Activated CD8-positive, alpha-beta memory T cell treated with anti-CD3 and anti-CD28 coated beads for 4 hours (primary cell): Measurements from ENCODE around the gene IBTK.
"Not testable (repeated sequence)": the region's sequence is repeated elsewhere in the genome, so short reads cannot be mapped to it uniquely, and the experiment has no call there.

ENCODE experiments used
- DNase-seq, 2 donors: peaks; one replicate each; pipeline ENCODE4 v3.0.0-alpha.2; 2020; ENCODE audit warnings: low read depth in 2 of 2

Gene IBTK

DNA sequence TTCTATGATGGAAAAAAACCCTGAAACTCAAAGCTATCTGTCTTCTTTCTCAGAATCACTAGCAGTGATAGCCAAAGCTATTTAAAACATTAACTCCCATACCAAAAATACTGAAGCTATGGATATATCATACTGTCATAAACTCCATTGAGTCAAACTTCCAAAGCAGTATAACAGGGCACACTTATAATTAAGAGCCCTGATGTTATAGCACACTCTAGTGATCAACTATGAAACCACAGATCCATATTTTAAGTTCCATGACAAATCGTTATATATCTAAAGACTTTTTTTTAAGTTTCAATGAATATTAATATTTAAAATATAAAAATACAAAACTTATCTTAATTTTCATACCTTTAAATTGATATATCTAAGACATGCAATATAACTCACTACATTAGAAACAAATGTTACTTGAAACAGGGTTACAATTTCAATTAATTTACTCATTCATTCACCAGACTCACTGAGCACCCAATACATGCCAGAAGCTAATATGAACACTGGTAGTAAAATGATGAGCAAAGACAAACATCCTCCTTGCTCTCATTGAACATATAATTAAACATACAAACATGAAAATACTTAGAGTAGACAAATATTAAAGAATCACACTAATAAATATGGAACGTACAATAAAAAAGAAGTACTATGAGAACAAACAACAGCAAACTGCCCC is 69.3 kb downstream of the IBTK start:
- no peak for DNase-seq

DNA sequence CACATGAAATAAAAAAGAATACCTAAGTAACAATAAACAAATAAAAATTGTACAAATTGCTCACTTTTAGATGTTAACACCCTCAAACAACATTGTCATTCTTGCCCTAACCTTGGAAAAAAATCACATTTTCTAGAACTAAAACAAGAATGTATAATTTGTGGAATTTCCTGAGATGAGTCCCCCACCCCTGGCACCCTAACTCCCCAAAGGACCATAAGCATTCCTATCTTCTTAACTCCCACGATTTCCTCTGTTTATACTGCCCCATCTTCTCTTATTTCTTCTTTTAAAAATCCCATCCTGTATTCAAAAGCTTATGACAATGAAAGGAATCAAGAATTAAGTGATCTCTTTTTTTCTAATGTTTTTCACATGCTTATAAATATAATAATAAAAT is 70.9 kb downstream of the IBTK start:
- no peak for DNase-seq

DNA sequence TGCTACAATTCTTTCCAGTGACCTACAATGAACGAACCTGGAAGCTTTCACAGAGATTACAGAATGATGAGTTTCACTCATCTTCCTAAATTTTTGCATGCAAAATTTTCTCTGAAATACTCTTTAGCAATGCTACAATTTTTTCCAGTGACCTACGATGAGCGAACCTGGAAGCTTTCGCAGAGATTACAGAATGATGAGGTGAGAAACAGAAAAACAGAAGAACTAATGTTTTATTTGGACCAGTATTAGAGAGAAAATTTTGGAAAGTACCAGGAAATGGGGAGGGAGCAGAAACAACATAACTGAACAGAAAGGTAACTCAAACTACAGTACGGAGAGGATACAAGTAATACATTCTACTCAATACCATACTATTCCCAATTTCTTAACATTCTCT is 75.0 kb downstream of the IBTK start:
- no peak for DNase-seq

DNA sequence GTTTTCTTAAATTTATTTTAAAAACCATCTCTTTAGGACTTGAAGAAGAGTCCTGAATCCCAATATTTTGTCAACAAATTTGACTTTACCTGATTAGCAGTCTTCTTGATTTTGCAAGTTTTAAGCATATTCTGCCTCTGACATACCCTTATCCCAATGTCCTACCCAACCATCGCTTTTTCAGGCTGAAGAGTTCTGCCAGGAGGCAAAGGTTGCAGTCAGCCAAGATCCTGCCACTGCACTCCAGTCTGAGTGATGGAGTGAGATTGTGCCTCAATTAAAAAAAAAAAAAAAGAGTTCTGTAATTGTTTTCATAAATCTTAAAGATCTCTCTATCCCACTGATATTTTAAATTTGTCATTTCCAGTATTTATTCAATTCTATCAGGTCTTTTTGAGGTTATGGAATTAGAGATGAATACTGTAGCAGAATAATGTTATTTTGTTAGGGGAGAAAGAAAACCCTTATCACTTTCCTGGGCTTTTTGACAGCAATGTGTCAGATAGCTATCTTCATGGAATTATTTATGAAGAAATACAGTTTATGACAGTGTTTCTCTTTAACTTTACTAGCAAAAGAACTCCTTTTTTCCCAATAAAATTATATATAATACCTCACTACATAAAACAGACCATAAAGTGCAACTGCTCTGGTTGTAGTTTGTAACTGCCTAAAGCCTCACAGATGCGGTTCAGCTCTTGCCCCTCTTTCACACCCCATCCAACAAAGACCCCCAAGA is 78.2 kb downstream of the IBTK start:
- no peak for DNase-seq

DNA sequence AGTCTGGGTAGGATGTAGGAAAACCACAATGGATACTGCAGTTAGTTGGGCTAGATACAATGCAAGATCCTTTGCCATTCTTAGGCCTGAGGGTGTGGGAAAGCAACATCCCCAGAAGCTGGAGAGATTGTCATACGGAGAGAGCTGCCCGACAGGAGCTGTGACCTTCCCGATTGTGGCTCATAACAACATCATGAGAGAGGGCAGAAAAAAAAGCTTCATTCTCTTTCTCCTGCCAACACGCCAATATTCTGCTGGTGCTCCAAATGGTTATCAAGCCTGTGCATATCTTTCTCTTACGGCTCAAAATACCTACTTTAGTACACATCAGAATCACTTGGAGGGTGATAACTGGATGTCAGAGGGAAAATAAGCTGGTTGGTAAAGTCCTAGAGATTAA is 81.1 kb downstream of the IBTK start:
- no peak for DNase-seq

DNA sequence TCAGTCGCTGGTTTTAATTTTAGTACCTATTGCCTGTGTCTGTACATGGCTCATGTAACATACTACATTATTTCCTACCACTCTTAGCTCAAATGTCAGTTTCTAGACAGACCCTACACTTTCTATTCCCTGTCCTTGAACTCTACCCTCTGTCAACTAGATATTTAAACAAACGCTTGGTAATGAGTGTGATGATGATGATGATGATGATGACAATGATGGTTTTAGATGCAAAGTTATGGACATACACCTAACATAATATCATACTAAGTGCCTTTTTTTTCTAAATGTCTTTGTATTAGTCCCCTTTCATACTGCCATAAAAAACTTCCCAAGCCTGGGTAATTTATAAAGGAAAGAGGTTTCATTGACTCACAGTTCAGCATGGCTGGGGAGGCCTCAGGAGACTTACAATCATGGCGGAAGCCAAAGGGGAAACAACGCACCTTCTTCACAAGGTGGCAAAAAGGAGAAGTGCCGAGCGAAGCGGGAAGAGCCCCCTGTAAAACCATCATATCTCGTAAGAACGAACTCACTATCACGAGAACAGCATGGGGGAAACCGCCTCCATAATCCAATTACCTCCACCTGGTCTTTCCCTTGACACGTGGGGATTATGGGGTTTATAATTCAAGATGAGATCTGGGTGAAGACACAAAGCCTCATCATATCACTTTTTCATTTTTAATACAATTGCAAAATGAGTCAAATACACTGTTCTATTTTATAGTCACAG is 87.1 kb downstream of the IBTK start:
- no peak for DNase-seq

DNA sequence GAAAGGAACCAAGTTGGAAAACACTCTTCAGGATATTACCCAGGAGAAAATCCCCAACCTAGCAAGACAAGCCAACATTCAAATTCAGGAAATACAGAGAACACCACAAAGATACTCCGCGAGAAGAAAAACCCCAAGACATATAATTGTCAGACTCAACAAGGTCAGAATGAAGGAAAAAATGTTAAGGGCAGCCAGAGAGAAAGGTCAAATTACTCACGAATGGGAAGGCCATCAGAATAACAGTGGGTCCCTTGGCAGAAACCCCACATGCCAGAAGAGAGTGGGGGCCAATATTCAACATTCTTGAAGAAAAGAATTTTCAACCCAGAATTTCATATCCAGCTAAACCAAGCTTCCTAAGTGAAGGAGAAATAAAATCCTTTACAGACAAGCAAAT is 94.8 kb downstream of the IBTK start:
- not testable (repeated sequence) for DNase-seq

DNA sequence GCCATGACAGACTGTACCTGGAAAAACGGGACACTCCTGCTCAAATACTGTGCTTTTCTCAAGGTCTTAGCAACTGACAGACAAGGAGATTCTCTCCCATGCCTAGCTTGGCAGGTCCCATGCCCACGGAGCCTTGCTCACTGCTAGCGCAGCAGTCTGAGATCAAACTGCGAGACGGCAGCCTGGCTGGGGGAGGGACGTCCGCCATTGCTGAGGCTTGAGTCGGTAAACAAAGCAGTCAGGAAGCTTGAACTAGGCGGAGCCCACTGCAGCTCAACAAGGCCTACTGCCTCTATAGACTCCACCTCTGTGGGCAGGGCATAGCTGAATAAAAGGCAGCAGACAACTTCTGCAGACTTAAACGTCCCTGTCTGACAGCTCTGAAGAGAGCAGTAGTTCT is 96.4 kb downstream of the IBTK start:
- DNase-seq = not testable (repeated sequence)

DNA sequence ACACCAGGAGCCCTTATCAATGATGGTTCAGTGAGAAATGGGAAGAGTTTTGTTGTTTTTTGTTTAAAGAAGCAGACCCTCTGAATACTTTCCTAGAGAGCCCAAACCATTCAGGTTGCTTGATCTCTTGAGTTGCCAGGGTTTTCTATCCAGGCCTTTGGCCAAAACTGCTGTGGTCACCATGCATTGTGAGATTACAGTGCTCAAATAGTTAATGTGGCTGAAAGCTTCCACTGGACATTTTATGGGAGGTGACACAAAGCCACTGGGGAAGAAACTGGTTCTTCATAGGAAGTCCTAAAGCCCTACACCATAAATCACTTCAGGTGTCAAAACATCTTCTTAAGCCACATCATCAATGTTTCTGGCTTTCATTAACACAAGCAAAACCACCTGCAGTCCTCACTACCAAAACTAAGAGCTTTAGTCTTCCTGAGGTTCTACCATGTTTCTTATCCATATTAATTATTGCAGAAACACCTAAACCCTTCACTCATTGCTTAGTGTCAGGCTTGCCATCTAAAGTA is 101.6 kb downstream of the IBTK start:
- DNase-seq = no peak

DNA sequence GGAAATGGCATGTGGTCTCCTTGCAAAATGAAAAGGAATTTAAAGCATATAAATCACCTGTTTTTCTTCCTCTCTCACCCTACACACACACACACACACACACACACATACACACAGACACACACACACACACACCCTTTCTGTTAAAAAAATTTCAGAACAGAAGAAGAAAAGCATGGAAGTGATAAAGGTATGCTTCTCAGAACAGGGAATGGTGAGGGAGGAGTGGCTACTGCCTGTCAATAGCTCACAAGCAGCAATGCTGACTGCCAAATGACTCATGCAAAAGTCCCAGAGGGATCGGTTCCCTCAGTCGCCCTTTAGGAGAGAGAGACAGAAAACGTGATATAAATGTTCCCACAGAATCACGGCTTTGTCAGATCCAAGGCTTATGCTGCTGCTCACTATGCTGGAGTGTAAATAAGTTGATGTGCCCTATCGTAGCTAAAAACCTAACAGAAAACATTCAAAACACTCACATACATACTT is 102.6 kb downstream of the IBTK start:
- no peak for DNase-seq

DNA sequence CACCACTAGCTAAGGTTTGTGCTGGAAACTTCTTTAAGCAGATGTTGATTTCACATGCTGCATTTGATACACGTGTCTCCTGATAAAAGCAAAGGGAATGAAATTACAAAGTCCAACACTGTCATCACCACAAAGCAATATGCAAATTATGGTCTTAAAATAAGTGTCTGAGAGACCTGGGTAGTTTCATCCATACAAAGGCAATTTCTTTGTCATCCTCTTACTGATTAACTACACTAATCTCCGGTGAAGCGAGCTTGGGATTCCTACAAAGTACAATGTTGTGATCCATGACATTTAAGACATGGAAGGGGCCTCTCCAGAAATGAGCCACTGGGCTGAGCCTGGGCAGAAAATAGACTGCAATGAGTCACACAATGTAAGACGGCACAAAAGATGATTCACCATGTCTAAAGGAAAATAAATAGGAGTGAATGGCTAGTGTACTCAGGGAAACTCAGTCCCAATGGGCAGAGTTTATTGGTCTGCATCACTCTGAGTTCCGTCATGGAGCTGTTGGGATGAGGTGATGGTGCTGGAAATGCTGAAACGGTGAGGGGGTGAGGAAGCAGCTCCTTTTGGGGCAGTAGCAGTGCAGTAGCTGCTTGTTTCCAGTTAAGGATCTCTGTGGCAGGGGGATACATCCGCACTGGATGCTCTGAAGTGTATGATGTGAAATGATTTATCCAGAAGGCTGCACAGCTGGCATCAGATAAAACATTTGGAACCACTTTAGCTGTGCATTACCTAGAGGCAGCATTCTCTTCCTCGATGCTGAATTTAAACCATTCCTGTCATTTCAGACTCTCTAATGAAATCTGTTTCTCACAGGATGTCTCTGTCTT is 103.3 kb downstream of the IBTK start:
- no peak for DNase-seq

DNA sequence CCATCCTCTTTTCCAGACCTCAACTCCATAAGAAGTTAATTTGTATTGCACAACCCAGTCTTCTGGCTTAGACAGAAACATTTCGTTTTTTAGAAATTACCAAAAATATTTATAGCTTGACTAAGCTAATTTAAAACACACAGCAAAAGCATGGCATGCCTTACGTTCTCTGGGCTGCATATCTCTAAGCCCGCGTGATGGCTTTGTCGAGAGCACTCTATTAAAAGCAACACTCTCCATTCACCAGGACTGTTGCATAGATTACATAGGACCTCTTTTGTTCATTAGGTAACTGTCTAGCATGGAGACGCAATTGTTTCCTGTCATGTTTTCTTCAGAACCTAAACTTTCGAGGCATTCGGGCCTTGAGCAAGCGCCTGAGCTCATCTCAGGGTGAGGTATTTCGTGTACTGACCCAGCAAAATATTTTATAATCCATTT is 104.5 kb downstream of the IBTK start:
- DNase-seq = no peak

DNA sequence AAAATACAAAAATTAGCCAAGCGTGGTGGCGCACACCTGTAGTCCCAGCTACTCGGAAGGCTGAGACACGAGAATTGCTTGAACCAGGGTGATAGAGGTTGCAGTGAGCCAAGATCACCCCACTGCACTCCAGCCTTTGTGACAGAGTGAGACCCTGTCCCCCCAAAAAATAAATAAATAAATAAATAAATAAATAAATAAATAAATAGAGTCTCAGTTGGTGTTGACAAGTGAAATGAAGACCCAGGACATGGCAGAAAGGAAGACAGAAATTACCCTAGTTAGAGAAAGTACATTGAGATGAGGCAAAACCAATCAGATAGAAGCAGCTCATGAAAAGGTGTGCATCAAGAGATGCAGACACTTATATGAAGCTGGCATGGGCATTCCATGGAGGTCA is 105.0 kb downstream of the IBTK start:
- no peak for DNase-seq

DNA sequence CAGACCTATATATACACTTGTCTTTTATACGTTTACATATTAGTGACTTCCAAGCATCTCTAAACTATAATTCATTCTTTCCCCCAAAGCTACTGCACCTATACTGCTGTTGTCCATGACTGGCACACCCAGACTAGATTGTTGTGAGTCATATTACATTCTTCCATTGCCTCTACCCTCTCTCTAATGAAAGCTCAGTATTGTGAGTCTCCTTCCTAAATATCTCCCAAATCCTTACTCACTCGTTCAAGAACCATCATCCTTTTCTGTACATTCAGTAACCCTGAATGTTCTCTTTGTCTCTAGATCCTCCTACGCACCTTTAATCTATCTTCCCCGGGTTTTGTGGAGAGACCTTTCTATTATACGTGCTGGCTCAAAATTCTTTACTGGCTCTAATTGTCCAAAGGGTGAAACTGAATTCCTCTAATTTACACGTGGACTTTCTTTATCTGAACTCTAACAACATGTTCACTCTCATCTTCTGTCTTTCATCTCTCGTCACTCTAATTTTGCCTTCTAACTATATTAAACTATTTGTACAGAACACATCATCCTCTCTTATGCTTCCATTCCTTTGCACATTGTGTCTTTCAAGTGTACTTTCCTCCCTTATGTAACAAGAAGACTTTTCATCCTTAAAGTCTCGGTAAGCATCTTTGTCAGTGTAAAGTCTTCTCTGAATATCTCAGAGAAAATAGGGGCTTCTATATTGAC is 109.3 kb downstream of the IBTK start:
- no peak for DNase-seq

DNA sequence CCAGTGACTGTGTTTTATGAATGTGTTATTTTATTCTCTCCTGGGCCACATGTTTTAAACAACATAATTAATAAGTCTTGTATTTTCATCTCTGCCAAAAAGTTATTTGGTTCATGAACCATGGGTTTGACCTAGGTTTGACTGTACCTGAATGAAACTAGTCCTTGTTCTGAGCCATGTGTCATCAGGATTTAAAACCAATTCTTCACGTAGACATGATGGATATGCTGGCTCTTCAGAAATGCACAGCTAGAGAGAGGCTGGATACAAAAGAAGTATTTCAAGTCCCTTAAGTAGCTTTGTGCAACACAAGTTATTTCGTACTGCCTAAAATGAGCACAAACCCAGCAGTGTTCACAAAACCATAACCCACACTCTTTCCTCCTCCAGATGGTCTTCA is 116.1 kb downstream of the IBTK start:
- DNase-seq = no peak

DNA sequence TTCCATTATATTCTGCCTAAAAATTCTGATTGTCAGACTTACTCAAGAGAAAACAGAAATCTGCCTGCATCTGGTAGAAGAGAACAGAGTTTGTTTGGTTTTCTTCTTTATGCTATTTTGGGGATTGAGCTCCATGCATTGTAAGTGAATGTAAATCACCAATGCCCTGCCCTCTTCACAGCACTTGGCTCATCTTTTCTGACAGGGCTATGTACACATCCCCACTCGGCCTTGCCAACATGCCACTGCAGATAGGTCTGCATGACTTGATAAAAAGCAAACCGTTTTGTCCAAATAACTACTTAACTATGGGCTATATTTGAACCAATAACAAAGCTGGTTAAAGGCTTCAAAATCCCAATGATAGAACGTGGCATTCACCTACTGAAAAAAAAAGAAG is 117.7 kb downstream of the IBTK start:
- no peak for DNase-seq

DNA sequence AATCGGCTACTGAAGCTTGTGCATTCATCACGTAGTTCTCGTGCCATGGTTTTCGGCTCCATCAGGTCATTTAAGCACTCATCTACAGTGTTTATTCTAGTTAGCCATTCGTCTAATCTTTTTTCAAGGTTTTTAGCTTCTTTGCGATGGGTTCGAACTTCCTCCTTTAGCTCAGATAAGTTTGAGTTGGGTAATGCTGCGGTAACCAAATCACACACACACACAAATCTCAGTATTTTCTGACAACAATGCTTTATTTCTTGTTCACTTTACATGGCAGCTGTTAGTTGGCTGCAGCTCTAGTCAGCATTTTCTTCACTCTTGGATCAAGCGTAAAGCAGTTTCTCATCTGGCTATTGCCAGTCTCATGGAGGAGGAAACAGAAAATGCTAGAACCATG is 118.6 kb downstream of the IBTK start:
- DNase-seq = not testable (repeated sequence)

DNA sequence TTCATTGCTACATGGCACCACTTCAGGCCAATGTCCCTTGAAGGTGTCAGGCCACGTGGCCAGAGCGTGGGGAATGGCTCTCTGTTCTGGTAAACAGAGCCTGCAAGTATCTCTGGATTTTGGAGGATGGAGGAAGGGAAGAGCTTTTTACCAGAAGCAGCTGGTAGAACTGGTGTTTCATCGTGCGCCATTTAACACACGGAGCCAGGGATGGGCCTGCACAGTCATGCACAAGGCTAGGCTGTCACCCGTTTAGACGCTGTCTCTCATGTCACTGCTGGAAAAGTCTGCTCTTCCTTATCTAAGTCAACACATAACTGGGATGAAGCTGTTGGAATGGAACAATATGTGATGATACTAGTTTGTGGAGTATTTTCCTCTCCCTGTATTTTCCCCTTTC is 123.9 kb downstream of the IBTK start:
- DNase-seq = no peak
